ENCODE measurements around the gene TGM3. TPM values are rescaled to one million over a fixed set of nuclear protein-coding genes. Genes with fewer than 3 reads are reported as not detected.

Gene TGM3
- total RNA-seq, 1 experiment from 2014 or later, result not detected

GRCh38 chr20:2314759-2315439 is 19.1 kb downstream of the TGM3 start:
- H2AFZ ChIP-seq (ENCODE audit: low read length), result no peak overlapping the region

GRCh38 chr20:2315440-2315778 is 19.6 kb downstream of the TGM3 start:
- no peak overlapping the region for H3K4me3 ChIP-seq (ENCODE audit: low read length)
- no peak for DNase-seq
- H3K4me1 ChIP-seq (ENCODE audit: low read length), result no peaks in the 10 kb centered on the region
- H3K27ac ChIP-seq (ENCODE audit: low read length), result no peak overlapping the region
- H3K27me3 ChIP-seq (ENCODE audit: low read length), result no peaks in the 10 kb centered on the region
- H3K9me2 ChIP-seq (replicated peaks; ENCODE audit: insufficient read depth, low read length), result no peaks in the 10 kb centered on the region
- no peaks in the 10 kb centered on the region for H3K79me2 ChIP-seq (ENCODE audit: low read length)
- H4K20me1 ChIP-seq (ENCODE audit: insufficient read depth, low read depth, low read length), result no peaks in the 10 kb centered on the region
- no peak overlapping the region for H3K9ac ChIP-seq (ENCODE audit: low read length)
- no peaks in the 10 kb centered on the region for H3K9me3 ChIP-seq (ENCODE audit: low read length)
- H3K36me3 ChIP-seq (ENCODE audit: insufficient read depth, low read length), result no peaks in the 10 kb centered on the region
- H3K4me2 ChIP-seq (ENCODE audit: low read depth, low read length, poor library complexity, severe bottlenecking), result no peak overlapping the region
- H2AFZ ChIP-seq (ENCODE audit: low read length), result no peak overlapping the region

More at GRCh38 chr20:2314759-2315439, 19.1 kb downstream of the TGM3 start:
- H4K20me1 ChIP-seq (ENCODE audit: insufficient read depth, low read depth, low read length), result no peaks in the 10 kb centered on the region
- H3K36me3 ChIP-seq (ENCODE audit: insufficient read depth, low read length), result no peaks in the 10 kb centered on the region
- no peak overlapping the region for H3K27ac ChIP-seq (ENCODE audit: low read length)
- H3K9me3 ChIP-seq (ENCODE audit: low read length), result no peaks in the 10 kb centered on the region
- DNase-seq, result no peak
- H3K79me2 ChIP-seq (ENCODE audit: low read length), result no peaks in the 10 kb centered on the region
- no peaks in the 10 kb centered on the region for H3K27me3 ChIP-seq (ENCODE audit: low read length)
- H3K4me3 ChIP-seq (ENCODE audit: low read length), result no peak overlapping the region
- no peaks in the 10 kb centered on the region for H3K4me1 ChIP-seq (ENCODE audit: low read length)
- no peaks in the 10 kb centered on the region for H3K9me2 ChIP-seq (replicated peaks; ENCODE audit: insufficient read depth, low read length)
- no peak overlapping the region for H3K4me2 ChIP-seq (ENCODE audit: low read depth, low read length, poor library complexity, severe bottlenecking)
- no peak overlapping the region for H3K9ac ChIP-seq (ENCODE audit: low read length)

GRCh38 chr20:2316847-2317495 is 21.2 kb downstream of the TGM3 start:
- Histone ChIP-seq H4K20me1 (ENCODE audit: insufficient read depth, low read depth, low read length) (no peaks in the 10 kb centered on the region), H3K4me2 (ENCODE audit: low read depth, low read length, poor library complexity, severe bottlenecking) (no peak overlapping the region), H3K9me2 (replicated peaks; ENCODE audit: insufficient read depth, low read length) (no peaks in the 10 kb centered on the region), H3K9ac (ENCODE audit: low read length) (no peak overlapping the region), H3K36me3 (ENCODE audit: insufficient read depth, low read length) (no peaks in the 10 kb centered on the region), H3K4me3 (ENCODE audit: low read length) (no peak overlapping the region), H3K27ac (ENCODE audit: low read length) (no peak overlapping the region), H3K27me3 (ENCODE audit: low read length) (no peaks in the 10 kb centered on the region), H3K79me2 (ENCODE audit: low read length) (no peaks in the 10 kb centered on the region), H2AFZ (ENCODE audit: low read length) (no peak overlapping the region), H3K4me1 (ENCODE audit: low read length) (no peaks in the 10 kb centered on the region), H3K9me3 (ENCODE audit: low read length) (no peaks in the 10 kb centered on the region)
- no peak for DNase-seq

GRCh38 chr20:2320813-2321658 is 25.2 kb downstream of the TGM3 start:
- Histone ChIP-seq H2AFZ (ENCODE audit: low read length) (no peak overlapping the region), H3K9me2 (replicated peaks; ENCODE audit: insufficient read depth, low read length) (no peaks in the 10 kb centered on the region), H3K4me2 (ENCODE audit: low read depth, low read length, poor library complexity, severe bottlenecking) (no peak overlapping the region), H3K36me3 (ENCODE audit: insufficient read depth, low read length) (no peaks in the 10 kb centered on the region), H3K9ac (ENCODE audit: low read length) (no peak overlapping the region), H3K27ac (ENCODE audit: low read length) (no peak overlapping the region), H3K9me3 (ENCODE audit: low read length) (no peaks in the 10 kb centered on the region), H3K79me2 (ENCODE audit: low read length) (no peaks in the 10 kb centered on the region), H4K20me1 (ENCODE audit: insufficient read depth, low read depth, low read length) (no peaks in the 10 kb centered on the region), H3K4me1 (ENCODE audit: low read length) (no peaks in the 10 kb centered on the region), H3K4me3 (ENCODE audit: low read length) (no peak overlapping the region), H3K27me3 (ENCODE audit: low read length) (no peaks in the 10 kb centered on the region)
- DNase-seq, result no peak

GRCh38 chr20:2323051-2323450 is 27.2 kb downstream of the TGM3 start:
- Histone ChIP-seq H3K27ac (ENCODE audit: low read length) (no peak overlapping the region), H4K20me1 (ENCODE audit: insufficient read depth, low read depth, low read length) (no peaks in the 10 kb centered on the region), H3K9me2 (replicated peaks; ENCODE audit: insufficient read depth, low read length) (no peaks in the 10 kb centered on the region), H3K4me2 (ENCODE audit: low read depth, low read length, poor library complexity, severe bottlenecking) (no peak overlapping the region), H3K4me3 (ENCODE audit: low read length) (no peak overlapping the region), H3K9ac (ENCODE audit: low read length) (no peak overlapping the region), H3K79me2 (ENCODE audit: low read length) (no peaks in the 10 kb centered on the region), H3K27me3 (ENCODE audit: low read length) (no peaks in the 10 kb centered on the region), H2AFZ (ENCODE audit: low read length) (no peak overlapping the region), H3K4me1 (ENCODE audit: low read length) (no peaks in the 10 kb centered on the region), H3K9me3 (ENCODE audit: low read length) (no peaks in the 10 kb centered on the region), H3K36me3 (ENCODE audit: insufficient read depth, low read length) (no peaks in the 10 kb centered on the region)
- no peak for DNase-seq

GRCh38 chr20:2326046-2326445 is 30.2 kb downstream of the TGM3 start:
- no peak overlapping the region for H3K4me2 ChIP-seq (ENCODE audit: low read depth, low read length, poor library complexity, severe bottlenecking)
- no peak overlapping the region for H3K4me3 ChIP-seq (ENCODE audit: low read length)
- no peaks in the 10 kb centered on the region for H3K36me3 ChIP-seq (ENCODE audit: insufficient read depth, low read length)
- no peaks in the 10 kb centered on the region for H4K20me1 ChIP-seq (ENCODE audit: insufficient read depth, low read depth, low read length)
- DNase-seq, result no peak
- no peaks in the 10 kb centered on the region for H3K27me3 ChIP-seq (ENCODE audit: low read length)
- no peaks in the 10 kb centered on the region for H3K79me2 ChIP-seq (ENCODE audit: low read length)
- H3K27ac ChIP-seq (ENCODE audit: low read length), result no peak overlapping the region
- no peaks in the 10 kb centered on the region for H3K9me3 ChIP-seq (ENCODE audit: low read length)
- H3K9me2 ChIP-seq (replicated peaks; ENCODE audit: insufficient read depth, low read length), result no peaks in the 10 kb centered on the region
- no peak overlapping the region for H3K9ac ChIP-seq (ENCODE audit: low read length)
- H2AFZ ChIP-seq (ENCODE audit: low read length), result no peak overlapping the region
- no peaks in the 10 kb centered on the region for H3K4me1 ChIP-seq (ENCODE audit: low read length)

GRCh38 chr20:2327620-2328555 is 32.1 kb downstream of the TGM3 start:
- Histone ChIP-seq H3K9me3 (ENCODE audit: low read length) (no peaks in the 10 kb centered on the region), H3K36me3 (ENCODE audit: insufficient read depth, low read length) (no peaks in the 10 kb centered on the region), H3K27me3 (ENCODE audit: low read length) (no peaks in the 10 kb centered on the region), H3K4me3 (ENCODE audit: low read length) (no peak overlapping the region), H3K9me2 (replicated peaks; ENCODE audit: insufficient read depth, low read length) (no peaks in the 10 kb centered on the region), H3K4me1 (ENCODE audit: low read length) (no peaks in the 10 kb centered on the region), H2AFZ (ENCODE audit: low read length) (no peak overlapping the region), H3K79me2 (ENCODE audit: low read length) (no peaks in the 10 kb centered on the region), H3K4me2 (ENCODE audit: low read depth, low read length, poor library complexity, severe bottlenecking) (no peak overlapping the region), H4K20me1 (ENCODE audit: insufficient read depth, low read depth, low read length) (no peaks in the 10 kb centered on the region), H3K27ac (ENCODE audit: low read length) (no peak overlapping the region), H3K9ac (ENCODE audit: low read length) (no peak overlapping the region)
- no peak for DNase-seq

All from Karpas-422 (cell line).